Gastroesophageal sphincter (tissue), 4 donors: ENCODE measurements around the gene TMEM239. TPM values are rescaled to one million over a fixed set of nuclear protein-coding genes. Genes with fewer than 3 reads are reported as not detected.

Source experiments
- ATAC-seq: fragments of 150-250 bp; one replicate; pipeline ENCODE4 v1.9.1; 2016; ENCODE audit warnings: mild to moderate bottlenecking, moderate library complexity
- H3K27ac ChIP-seq, 4 donors: fragments of 200-600 bp; sonication (generic) in 3 of 4; 1 replicate in 3 of 4; 2 replicates in 1 of 4; pipeline ENCODE4 v1.5.1; 2016 to 2019
- H3K27me3 ChIP-seq: fragments of 200-600 bp; sonication (generic); one replicate; pipeline ENCODE4 v1.5.1; 2019
- H3K36me3 ChIP-seq, 2 donors: fragments of 200-600 bp; sonication (generic); one replicate each; pipeline ENCODE4 v1.5.1; 2019; ENCODE audit warnings: control low read depth in 1 of 2
- H3K4me1 ChIP-seq, 3 donors: fragments of 200-600 bp; sonication (generic); 1 replicate in 2 of 3; 2 replicates in 1 of 3; pipeline ENCODE4 v1.5.1; 2016 to 2019; ENCODE audit warnings: control low read depth in 2 of 3
- H3K4me3 ChIP-seq, 2 donors: fragments of 200-600 bp; sonication (generic); one replicate each; pipeline ENCODE4 v1.5.1; 2019; ENCODE audit warnings: mild to moderate bottlenecking in 1 of 2, moderate library complexity in 1 of 2
- H3K9me3 ChIP-seq, 3 donors: fragments of 200-600 bp; sonication (generic); one replicate each; pipeline ENCODE4 v1.5.1; 2017 to 2019; ENCODE audit warnings: control low read depth in 2 of 3
- EP300 ChIP-seq: sonication (generic); formaldehyde crosslinking; IDR thresholded peaks from one replicate; pipeline ENCODE4 v1.6.1; 2017; ENCODE audit warnings: antibody characterized with exemption, mild to moderate bottlenecking
- POLR2A ChIP-seq, 2 donors: fragments of 450-650 bp; IDR thresholded peaks; one replicate each; pipeline ENCODE4 v1.6.1; 2017; ENCODE audit warnings: antibody characterized with exemption in 2 of 2, mild to moderate bottlenecking in 2 of 2, moderate library complexity in 1 of 2
- POLR2AphosphoS5 ChIP-seq: sonication (generic); formaldehyde crosslinking; IDR thresholded peaks from one replicate; pipeline ENCODE4 v1.6.1; 2017; ENCODE audit warnings: antibody characterized with exemption
- WGBS, 2 donors: methylation state at CpG; one replicate each; pipeline ENCODE4 v1.1.5; 2018; ENCODE audit warnings: low coverage in 1 of 2; 5-methylcytosine and 5-hydroxymethylcytosine counted together
- total RNA-seq, 4 donors: library from RNA; depleted of rRNA; stranded (reverse); fragments of >200 nt; gene quantifications; one replicate each; pipeline ENCODE4 v1.1.0, GENCODE V29; 2016
- TF ChIP-seq, protein P1 (sequence below), 4 experiments: fragments of 200-600 bp in 2 of 4; fragments of 450-650 bp in 2 of 4; sonication (generic) in 1 of 4; IDR thresholded peaks; one replicate each; pipeline ENCODE4 v1.5.1; 2017 to 2019; ENCODE audit warnings: antibody characterized with exemption in 4 of 4, mild to moderate bottlenecking in 2 of 4, moderate library complexity in 2 of 4

Gene TMEM239
- total RNA-seq, 4 donors from 2014 or later = 0.15 TPM; not detected in 3

DNA sequence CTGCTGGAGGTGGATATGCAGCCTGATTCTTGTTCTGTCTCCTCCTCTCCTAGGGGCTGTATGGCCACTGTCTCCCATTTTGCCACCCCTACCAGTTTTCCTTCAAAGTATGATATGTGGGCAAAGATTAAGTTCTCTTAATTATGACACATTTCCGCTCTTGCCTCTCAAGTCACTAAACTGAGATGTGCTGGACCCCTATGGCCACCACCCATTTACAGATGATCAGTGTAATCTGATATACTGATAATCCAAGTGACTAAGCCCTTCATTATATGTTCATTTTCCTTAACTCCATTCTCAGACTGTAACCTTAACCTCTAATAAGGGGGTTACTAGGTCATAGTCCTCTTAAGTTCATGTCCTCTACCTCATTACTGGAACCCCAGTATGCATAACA, 2.1 kb upstream of the TMEM239 start:
- Histone ChIP-seq H3K27ac (no peak overlapping the region), H3K27me3 (peaks cover 78% of the 10 kb centered on the region)
- WGBS, 2 donors = 75 to 100% methylated on average over 1 of the region's 1 CpG

DNA sequence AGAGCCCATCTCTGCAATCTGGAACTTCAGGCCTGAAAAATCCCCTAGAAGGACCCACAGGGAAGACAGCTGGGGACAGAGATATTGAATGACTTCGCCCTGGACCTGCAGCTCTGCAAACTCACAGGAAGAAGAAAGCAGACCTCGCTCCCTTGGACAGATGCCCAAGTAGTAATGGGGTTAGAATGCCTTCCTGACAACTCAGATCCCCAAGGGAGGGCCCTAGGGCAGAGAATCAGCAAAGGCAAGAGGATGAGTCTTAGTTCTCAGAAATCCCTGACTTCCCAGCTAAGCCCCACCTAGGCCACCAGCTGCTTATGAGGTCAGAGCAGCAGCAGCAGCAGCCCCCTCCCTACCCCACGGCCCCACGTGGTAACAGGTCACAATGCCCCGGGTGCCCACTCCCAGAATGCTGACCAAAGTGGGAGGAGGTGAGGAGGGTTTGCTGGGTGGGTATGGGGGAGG, 1.5 kb upstream of the TMEM239 start, which contains the start of gene C20orf141:
TSS of gene C20orf141 (plus strand) at position 401 of the 465 bp plus-strand sequence. CDS start 198 bp downstream, outside the sequence.
- Histone ChIP-seq H3K4me1 (no peaks in the 10 kb centered on the region), H3K9me3 (peaks cover 0 to 17% (median 0%) of the 10 kb centered on the region in 3 donors), H3K36me3 (no peaks in the 10 kb centered on the region), H3K27me3 (peaks cover 78% of the 10 kb centered on the region), H3K27ac (no peak within 1 kb of the TSS), H3K4me3 (no peak within 1 kb of the TSS)
- WGBS, 2 donors = 27% methylated on average over 3 of the region's 5 CpGs; no CpG with 5 or more reads in 1 of the 2 donors
- TF ChIP-seq POLR2A (IDR thresholded peaks at IDR 0.05) (no peak), EP300 (no peak), POLR2AphosphoS5 (no peak)
- TF ChIP-seq, protein P1, sequence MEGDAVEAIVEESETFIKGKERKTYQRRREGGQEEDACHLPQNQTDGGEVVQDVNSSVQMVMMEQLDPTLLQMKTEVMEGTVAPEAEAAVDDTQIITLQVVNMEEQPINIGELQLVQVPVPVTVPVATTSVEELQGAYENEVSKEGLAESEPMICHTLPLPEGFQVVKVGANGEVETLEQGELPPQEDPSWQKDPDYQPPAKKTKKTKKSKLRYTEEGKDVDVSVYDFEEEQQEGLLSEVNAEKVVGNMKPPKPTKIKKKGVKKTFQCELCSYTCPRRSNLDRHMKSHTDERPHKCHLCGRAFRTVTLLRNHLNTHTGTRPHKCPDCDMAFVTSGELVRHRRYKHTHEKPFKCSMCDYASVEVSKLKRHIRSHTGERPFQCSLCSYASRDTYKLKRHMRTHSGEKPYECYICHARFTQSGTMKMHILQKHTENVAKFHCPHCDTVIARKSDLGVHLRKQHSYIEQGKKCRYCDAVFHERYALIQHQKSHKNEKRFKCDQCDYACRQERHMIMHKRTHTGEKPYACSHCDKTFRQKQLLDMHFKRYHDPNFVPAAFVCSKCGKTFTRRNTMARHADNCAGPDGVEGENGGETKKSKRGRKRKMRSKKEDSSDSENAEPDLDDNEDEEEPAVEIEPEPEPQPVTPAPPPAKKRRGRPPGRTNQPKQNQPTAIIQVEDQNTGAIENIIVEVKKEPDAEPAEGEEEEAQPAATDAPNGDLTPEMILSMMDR (IDR thresholded peaks at IDR 0.05) = no peak
- ATAC-seq = peak; percentile 67

More for the DNA sequence above, 2.1 kb upstream of the TMEM239 start:
- no peak for ATAC-seq
- TF ChIP-seq, protein P1 (IDR thresholded peaks at IDR 0.05) = no peak
- TF ChIP-seq POLR2A (IDR thresholded peaks at IDR 0.05) (no peak), POLR2AphosphoS5 (no peak), EP300 (no peak)
- Histone ChIP-seq H3K4me1 (no peaks in the 10 kb centered on the region), H3K9me3 (peaks cover 0 to 17% (median 0%) of the 10 kb centered on the region in 3 donors), H3K36me3 (no peaks in the 10 kb centered on the region), H3K4me3 (no peak overlapping the region)

DNA sequence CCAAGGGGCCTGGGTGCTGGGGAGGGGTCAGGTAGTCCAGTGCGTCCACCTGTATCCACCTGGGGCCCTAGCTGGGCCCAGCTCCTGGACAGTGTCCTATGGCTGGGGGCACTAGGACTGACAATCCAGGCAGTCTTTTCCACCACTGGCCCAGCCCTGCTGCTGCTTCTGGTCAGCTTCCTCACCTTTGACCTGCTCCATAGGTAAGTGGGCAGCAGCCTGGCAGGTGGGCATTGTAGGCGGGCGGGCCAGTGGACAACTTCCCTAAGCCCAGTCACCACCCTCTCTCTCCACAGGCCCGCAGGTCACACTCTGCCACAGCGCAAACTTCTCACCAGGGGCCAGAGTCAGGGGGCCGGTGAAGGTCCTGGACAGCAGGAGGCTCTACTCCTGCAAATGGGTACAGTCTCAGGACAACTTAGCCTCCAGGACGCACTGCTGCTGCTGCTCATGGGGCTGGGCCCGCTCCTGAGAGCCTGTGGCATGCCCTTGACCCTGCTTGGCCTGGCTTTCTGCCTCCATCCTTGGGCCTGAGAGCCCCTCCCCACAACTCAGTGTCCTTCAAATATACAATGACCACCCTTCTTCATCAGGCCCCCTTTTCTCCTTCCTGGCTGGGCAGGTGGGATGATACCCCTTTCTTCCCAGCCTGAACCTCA, 793 bp upstream of the TMEM239 start:
- H3K4me1 ChIP-seq = peaks cover 0 to 3% (median 0%) of the 10 kb centered on the region in 3 donors
- H3K4me3 ChIP-seq = no peak overlapping the region
- TF ChIP-seq POLR2A (IDR thresholded peaks at IDR 0.05) = no peak
- TF ChIP-seq EP300 = no peak
- TF ChIP-seq, protein P1 (IDR thresholded peaks at IDR 0.05) = no peak
- TF ChIP-seq POLR2AphosphoS5 = no peak
- no peaks in the 10 kb centered on the region for H3K36me3 ChIP-seq
- H3K27ac ChIP-seq = no peak overlapping the region
- peaks cover 78% of the 10 kb centered on the region for H3K27me3 ChIP-seq
- H3K9me3 ChIP-seq = peaks cover 0 to 17% (median 0%) of the 10 kb centered on the region in 3 donors
- no peak for ATAC-seq
- WGBS, 2 donors = 93% methylated on average over 3 of the region's 8 CpGs; no CpG with 5 or more reads in 1 of the 2 donors

DNA sequence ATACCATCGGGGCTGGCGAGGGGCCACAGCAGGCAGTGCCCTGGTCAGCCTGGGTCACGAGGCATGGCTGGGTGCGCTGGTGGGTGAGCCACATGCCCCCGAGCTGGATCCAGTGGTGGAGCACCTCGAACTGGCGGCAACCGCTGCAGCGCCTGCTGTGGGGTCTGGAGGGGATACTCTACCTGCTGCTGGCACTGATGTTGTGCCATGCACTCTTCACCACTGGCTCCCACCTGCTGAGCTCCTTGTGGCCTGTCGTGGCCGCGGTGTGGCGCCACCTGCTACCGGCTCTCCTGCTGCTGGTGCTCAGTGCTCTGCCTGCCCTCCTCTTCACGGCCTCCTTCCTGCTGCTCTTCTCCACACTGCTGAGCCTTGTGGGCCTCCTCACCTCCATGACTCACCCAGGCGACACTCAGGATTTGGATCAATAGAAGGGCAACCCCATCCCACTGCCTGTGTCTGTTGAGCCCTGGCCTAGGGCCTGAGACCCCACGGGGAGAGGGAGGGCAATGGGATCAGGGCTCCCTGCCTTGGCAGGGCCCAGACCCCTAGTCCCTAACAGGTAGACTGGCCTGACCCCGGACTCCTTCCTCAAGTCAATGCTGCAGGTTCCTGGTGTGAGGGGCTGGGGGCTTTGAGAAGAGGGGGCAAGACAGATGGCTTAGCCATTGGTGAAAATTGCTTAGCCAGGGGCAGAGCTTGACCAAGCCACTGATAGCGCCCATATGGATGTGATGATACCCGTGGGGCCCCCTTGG, 598 bp downstream of the TMEM239 start:
- Histone ChIP-seq H3K9me3 (peaks cover 0 to 11% (median 0%) of the 10 kb centered on the region in 3 donors), H3K36me3 (no peaks in the 10 kb centered on the region), H3K4me1 (peaks cover 0 to 15% (median 0%) of the 10 kb centered on the region in 3 donors), H3K27ac (no peak overlapping the region), H3K4me3 (no peak overlapping the region), H3K27me3 (peaks cover 78% of the 10 kb centered on the region)
- ATAC-seq = no peak
- 86% methylated on average over 2 of the region's 20 CpGs; no CpG with 5 or more reads in 1 of the 2 donors for WGBS, 2 donors
- no peak for TF ChIP-seq POLR2A (IDR thresholded peaks at IDR 0.05)
- TF ChIP-seq EP300 = no peak
- TF ChIP-seq, protein P1 (IDR thresholded peaks at IDR 0.05) = no peak
- TF ChIP-seq POLR2AphosphoS5 = no peak
